TTC549 (cell line): ENCODE results near the gene OLFML2B.

Source experiments
- FAIRE-seq: peaks from 2 replicates; lab custom pipeline; 2012; peaks lifted over from hg19 to GRCh38; lab: Jason Lieb, UNC

Gene OLFML2B

DNA sequence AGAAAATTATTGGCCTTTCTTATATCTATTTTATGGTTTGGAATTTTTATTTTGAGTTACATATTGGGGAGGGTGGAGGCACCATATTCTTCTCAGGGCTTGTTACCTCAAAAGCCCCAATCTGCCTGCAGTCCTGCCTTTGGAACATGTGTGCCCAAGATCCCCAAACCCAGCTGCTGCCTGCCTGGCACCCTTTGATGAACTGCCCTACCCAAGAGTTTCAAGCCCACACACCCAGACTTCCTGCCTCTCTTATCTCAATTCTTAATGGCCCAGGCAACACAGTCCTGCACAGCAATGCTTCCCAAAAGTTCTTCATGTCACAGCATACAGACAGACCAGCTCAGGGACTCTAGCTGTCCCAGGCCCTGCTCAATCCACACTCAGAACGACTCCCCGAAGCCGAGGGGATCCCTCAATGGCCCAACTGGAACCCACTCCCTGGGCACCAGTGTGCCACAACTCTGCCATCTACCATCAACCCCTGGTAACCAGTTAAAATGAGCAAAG is 19.2 kb downstream of the OLFML2B start:
- FAIRE-seq: no peak

DNA sequence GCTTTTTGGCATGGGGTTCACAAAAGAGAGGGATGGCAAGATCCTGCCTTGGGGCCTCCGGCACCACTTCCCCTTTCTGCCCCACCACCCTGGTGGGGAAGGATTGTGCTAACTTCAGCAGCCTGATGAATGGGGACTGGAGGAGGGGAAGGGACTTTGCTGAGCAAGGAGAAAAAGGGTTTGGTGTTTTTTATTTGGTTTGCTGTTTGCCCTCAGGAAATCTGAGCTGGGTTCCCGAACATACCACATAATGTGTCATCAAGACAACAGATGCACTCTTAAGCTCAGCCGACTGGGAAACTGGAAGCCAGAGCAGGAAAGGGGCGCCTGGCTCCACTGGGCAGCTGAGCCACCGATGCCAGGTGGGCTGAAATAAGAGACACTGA is 19.8 kb downstream of the OLFML2B start:
- no peak for FAIRE-seq

DNA sequence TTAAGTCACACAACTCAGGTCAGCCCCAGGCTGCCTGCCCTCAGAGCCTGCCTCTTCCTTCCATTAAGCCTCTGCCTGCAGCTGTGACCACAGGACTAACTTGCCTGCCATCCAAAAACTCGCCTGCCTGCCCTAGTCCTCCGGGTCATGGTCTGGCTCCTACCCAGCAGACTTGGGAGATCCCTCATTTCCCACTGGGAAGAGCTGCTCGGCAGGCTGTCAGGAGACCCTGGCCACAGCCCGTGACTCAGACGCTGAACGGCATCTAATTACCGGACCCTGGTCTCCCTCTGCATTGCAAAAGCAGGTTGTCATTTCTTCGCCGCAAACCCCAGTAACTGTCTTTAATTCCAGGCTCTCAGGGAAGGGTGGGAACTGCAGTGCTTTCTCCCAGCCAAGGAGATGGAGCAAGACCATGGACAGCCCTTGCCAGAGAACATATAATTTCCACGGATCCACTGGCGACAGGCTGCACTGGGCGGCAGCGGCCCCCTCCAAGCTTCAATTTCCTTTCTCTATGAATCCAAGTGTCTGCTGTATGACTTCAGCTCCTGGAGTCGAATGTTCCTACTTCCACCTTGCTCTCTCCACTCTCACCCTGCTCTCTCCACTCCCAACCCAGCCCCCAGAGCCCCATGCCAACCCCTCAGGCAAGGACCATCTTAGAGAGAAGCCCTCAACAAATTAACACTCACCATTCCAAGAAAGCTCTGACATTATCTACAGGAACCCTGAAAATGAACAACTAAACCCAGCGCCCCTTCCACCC is 20.4 kb downstream of the OLFML2B start:
- FAIRE-seq: no peak

DNA sequence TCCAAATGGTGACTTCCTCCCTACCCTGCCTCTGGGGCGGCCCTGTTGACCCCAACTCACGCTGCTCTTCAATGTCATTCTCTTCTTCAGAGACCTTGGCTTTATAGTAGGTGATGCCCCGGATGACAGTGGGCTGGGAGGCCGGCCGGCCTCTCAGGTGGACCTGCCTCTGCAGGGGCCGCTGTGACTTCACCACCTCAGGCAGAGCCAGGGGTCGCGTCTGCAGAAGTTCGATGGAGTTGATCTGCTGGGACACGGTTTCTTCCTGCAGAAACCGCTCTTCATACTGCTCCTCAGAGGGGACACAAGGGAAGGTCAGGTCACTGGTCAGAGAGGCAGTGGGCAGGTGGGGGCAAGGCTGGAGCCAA is 23.6 kb downstream of the OLFML2B start:
- FAIRE-seq: no peak

DNA sequence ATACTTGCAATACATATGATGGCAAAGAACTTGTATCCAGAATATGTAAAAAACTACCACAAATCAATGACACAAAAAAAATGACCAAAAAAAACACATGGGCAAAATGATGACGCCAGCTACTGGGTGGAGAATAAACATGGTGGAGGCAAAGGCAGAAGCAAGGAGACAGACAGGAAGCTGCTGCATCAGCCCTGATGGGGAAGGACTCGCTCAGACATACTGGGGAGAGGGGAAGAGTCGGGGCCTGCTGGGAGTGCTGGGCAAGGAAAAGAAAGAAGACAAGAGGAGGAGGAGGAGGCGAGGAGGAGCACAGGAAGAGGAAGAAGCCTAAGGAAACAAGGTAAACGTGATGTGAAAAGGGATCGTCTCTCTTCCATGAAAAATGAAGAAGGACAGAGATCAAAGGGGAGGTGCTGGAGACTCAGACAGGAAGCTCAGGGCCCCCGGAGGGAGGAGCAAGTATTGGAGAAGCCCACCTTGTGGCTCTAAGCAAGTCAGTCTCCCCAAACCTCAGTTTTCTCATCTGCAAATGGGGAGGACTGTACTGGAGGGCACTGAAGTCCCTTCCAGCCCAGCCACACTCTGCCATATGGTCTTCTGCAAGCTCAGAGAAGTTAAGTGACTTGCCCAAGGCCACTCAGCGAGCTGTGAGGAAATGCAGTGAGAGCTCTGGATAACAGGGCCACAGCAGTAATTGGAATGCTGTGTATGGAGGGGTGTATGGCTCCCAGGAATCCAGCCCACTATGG is 24.2 kb downstream of the OLFML2B start:
- FAIRE-seq: no peak

- FAIRE-seq: no peak
Observed at GRCh38 chr1:161998811-161999210, 24.9 kb downstream of the OLFML2B start.

GRCh38 chr1:161997152-161997551 is 26.5 kb downstream of the OLFML2B start:
- no peak for FAIRE-seq

DNA sequence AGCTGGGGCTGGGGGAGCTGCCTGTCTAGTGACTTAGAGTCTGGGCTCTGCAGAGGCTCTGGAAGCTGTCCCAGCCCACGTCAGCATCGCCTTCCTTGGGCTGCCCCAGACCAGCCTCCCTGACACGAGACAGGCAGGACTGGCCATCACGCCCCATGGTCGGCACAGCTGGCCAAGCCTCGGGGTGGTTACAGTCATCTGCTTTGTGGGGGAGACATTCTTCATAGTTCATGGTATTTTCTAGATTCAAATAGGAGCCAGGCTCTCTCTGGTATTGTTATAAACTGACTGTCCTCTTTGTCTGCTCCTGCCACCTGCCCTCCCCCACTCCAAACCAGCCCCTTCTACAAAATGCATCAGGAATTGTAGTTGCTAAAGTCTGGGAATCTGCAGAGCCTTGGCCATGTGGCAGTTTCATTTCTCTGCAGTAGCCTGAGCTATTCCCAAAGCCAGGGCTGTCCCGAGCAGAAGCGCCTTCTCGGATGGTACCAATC is 29.4 kb downstream of the OLFML2B start:
- no peak for FAIRE-seq

- no peak for FAIRE-seq
Observed at GRCh38 chr1:161993576-161993975, 30.1 kb downstream of the OLFML2B start.

- no peak for FAIRE-seq
Observed at GRCh38 chr1:161989786-161990185, 33.9 kb downstream of the OLFML2B start.

GRCh38 chr1:161989108-161989507 is 34.6 kb downstream of the OLFML2B start:
- no peak for FAIRE-seq

- no peak for FAIRE-seq
Observed at GRCh38 chr1:161988413-161988812, 35.3 kb downstream of the OLFML2B start.

DNA sequence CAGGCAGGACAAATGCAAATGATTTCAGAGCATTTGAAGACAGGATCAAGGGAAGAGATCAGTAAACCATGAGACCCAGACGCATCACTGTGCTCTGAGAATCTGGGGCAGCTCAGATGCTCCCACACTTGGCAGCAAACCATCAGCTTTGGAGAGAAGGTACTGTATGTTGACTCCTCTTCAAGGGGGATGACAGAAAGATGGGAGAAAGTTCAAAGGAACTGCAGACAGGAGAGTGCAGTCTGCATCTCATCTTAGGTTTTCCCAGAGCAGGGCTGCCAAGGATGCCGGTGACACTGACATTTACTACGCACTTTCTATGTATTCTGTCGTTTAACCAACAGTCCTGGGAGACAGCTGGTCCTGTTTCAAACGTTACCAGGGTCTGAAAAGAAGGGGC is 35.8 kb downstream of the OLFML2B start:
- no peak for FAIRE-seq

- no peak for FAIRE-seq
Observed at GRCh38 chr1:161987303-161987702, 36.4 kb downstream of the OLFML2B start.

DNA sequence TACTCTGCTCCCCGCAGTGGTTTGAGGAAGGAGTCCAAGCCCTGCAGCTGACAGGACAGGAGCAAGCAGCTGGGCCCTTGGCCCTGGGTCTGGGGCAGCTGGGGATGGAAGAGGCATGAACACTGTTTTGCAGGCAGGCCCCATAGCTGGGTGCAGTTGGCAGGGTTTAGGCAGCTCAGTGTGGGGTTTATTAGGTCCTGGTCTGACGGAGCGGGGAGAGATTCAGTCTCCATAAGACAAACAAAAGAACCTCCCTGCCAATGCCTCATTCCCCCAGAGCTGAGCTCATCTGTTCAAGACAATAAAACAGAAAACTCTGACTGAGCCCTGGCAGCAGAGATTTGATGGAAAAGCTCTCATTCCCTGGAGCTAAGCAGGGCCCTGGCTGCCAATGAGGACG is 37.3 kb downstream of the OLFML2B start:
- no peak for FAIRE-seq

GRCh38 chr1:161985301-161985822 is 38.3 kb downstream of the OLFML2B start:
- no peak for FAIRE-seq

- FAIRE-seq: no peak
Observed at GRCh38 chr1:161983725-161984124, 39.9 kb downstream of the OLFML2B start.

DNA sequence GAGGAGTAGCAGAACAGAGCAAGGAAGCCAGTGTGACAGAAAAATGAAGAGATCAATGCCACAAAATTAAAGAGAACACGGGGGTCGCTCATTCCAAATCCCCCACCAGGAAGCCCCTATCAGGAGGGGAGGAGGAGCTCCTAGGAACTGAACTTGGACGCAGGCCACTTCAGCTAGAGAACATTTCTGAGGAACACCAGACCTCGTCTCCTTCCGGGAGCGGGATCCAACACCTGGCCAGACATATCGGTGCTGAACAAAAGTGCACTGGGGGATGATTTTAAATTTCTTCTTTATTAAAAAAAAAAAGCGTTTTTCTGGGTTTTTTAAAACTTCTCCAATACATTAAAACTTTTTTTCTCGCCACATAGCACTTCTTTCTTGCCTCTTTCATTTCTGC is 40.8 kb downstream of the OLFML2B start:
- no peak for FAIRE-seq

DNA sequence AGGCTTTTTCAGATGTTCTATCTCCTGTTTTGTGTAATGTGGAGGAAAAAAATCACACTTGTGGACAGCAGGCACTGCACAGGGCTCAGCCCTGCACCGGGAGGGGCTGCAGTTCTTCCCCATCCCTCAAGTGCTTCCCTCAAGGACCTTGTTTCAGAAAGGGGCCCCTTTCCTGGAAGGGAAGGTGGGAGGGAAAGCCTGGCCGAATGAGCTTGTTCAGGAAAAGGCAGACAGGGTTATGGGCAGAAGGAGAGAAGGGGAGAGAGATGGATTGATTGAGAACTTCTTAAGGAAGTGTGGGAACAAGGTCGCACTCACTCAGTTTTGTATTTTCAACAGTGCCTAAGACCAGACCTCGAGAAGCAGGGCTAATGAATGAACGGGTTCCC is 41.2 kb downstream of the OLFML2B start:
- FAIRE-seq: no peak

GRCh38 chr1:161981735-161982506 is 41.7 kb downstream of the OLFML2B start:
- no peak for FAIRE-seq

DNA sequence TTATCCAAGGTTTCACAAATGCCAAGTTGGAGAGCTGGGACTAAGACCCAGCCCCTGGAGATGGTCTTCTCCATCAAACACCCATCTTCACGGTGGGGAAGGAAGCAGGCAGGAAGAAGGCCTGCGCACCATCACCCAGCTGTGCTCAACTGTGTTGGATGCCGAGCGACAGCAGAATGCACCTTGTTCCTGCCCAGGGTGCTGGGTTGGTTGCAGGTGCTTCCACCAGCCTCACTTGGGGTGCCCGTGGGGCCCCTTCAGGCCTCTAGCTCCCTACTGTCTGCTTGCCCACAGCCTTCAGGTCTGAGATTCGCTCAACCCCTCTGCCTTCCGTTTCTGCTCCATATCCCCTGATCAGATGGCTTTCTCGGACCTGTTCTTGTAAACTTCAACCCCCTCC is 42.5 kb downstream of the OLFML2B start:
- FAIRE-seq: no peak

- no peak for FAIRE-seq
Observed at GRCh38 chr1:161978011-161978790, 45.5 kb downstream of the OLFML2B start.
